Measurements from ENCODE around the gene HSD17B12.
A peak's percentile ranks its signal among the peaks of the same experiment; 100 is the strongest.

DNA sequence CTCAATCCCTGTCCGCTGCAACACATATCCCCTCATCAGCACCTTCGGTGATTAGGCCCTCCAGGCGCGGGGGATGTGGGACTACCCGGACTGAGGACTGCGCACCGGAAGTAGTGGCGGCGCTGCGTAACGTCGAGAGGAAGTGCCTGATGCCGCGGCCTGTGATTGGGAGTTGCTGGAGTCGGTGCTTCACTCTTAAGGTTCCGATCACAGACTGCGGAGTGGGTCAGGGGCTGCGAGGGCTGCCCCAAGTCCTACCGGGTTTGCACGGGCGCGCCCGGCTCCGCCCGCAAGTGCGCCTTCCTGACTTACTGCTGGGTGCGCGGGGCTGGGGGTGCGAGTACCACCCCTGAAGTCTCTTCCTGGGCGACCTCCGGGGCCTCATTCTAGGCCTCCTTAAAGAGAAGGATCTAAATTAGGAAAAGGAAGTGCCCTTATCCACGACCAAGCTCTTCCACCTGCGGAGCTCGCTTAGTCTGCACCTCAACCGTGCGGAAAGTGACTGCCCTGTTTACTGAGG is 200.2 kb downstream of the HSD17B12 start, which contains the start of gene ALKBH3:
- TF ChIP-seq CTCF (IDR thresholded peaks at IDR 0.05) (no peak), POLR2AphosphoS5 (IDR thresholded peaks at IDR 0.05) (peak in 2 of 3 donors; percentile 8 to 88)
